WTC11 (cell line): ENCODE results near the gene ERP44. TPM values are rescaled to one million over a fixed set of nuclear protein-coding genes. Genes with fewer than 3 reads are reported as not detected.

Experiments
- ATAC-seq: fragments of 200-7000 bp; cut with Tn5 transposase; 2 replicates; pipeline ENCODE4 v1.10.0; 2021; ENCODE audit warnings: mild to moderate bottlenecking, moderate library complexity
- CTCF ChIA-PET: fragments of 300-600 bp; sonication (Branson Sonifier 250); formaldehyde crosslinking; loops from one replicate; lab custom pipeline; 2021; ENCODE audit warnings: antibody characterized with exemption; lab: Charles Lee
- POLR2A ChIA-PET: fragments of 350-600 bp; sonication (Branson Sonifier 250); formaldehyde crosslinking; loops from one replicate; lab custom pipeline; 2021; ENCODE audit warnings: antibody characterized with exemption; lab: Charles Lee
- DNase-seq: peaks from one replicate; pipeline ENCODE4 v3.0.0; 2021; ENCODE audit warnings: low spot score
- H3K27ac Mint-ChIP-seq: 2 replicates; pipeline ENCODE4 v1.8.0; 2021; ENCODE audit warnings: mixed read lengths
- H3K27me3 Mint-ChIP-seq: 2 replicates; pipeline ENCODE4 v1.8.0; 2021; ENCODE audit warnings: low read depth, mild to moderate bottlenecking, moderate library complexity, mixed read lengths
- H3K36me3 Mint-ChIP-seq: 2 replicates; pipeline ENCODE4 v1.8.0; 2021; ENCODE audit warnings: mixed read lengths
- H3K4me1 Mint-ChIP-seq: 2 replicates; pipeline ENCODE4 v1.8.0; 2022; ENCODE audit warnings: mixed read lengths
- H3K4me3 Mint-ChIP-seq: 2 replicates; pipeline ENCODE4 v1.8.0; 2021; ENCODE audit warnings: mild to moderate bottlenecking, moderate library complexity, mixed read lengths
- H3K9me3 Mint-ChIP-seq: 2 replicates; pipeline ENCODE4 v1.8.0; 2021; ENCODE audit warnings: mixed read lengths
- AR ChIP-seq: fragments of 250-450 bp; sonication (Bioruptor Pico); IDR thresholded peaks from 2 replicates; pipeline ENCODE4 v1.9.0; 2021; ENCODE audit warnings: mild to moderate bottlenecking
- CDX4 ChIP-seq: fragments of 250-450 bp; sonication (Bioruptor Pico); IDR thresholded peaks from 2 replicates; pipeline ENCODE4 v1.9.0; 2021; ENCODE audit warnings: moderate library complexity, mild to moderate bottlenecking, inconsistent platforms, borderline replicate concordance
- CREB1 ChIP-seq: sonication (generic); formaldehyde crosslinking; IDR thresholded peaks from 2 replicates; pipeline ENCODE4 v1.8.0; 2023; ENCODE audit warnings: mild to moderate bottlenecking, missing genetic modification reagents
- ELF4 ChIP-seq: sonication (generic); formaldehyde crosslinking; IDR thresholded peaks from 2 replicates; pipeline ENCODE4 v1.8.1; 2022; ENCODE audit warnings: low read depth, mild to moderate bottlenecking, moderate library complexity, missing genetic modification reagents
- ETV6 ChIP-seq: sonication (generic); formaldehyde crosslinking; IDR thresholded peaks from 2 replicates; pipeline ENCODE4 v1.8.1; 2022; ENCODE audit warnings: mild to moderate bottlenecking, missing genetic modification reagents
- FOXP1 ChIP-seq: sonication (generic); formaldehyde crosslinking; IDR thresholded peaks from 2 replicates; pipeline ENCODE4 v1.8.0; 2022; ENCODE audit warnings: missing genetic modification reagents, mild to moderate bottlenecking, moderate library complexity, borderline replicate concordance
- HMGA2 ChIP-seq: fragments of 250-450 bp; sonication (Bioruptor Pico); IDR thresholded peaks from 2 replicates; pipeline ENCODE4 v1.4.0; 2021; ENCODE audit warnings: mild to moderate bottlenecking, moderate library complexity
- JUN ChIP-seq: sonication (generic); formaldehyde crosslinking; IDR thresholded peaks from 2 replicates; pipeline ENCODE4 v1.8.0; 2023; ENCODE audit warnings: mild to moderate bottlenecking, missing genetic modification reagents
- KAT7 ChIP-seq: sonication (generic); formaldehyde crosslinking; IDR thresholded peaks from 2 replicates; pipeline ENCODE4 v1.8.1; 2023; ENCODE audit warnings: missing genetic modification reagents, mild to moderate bottlenecking, borderline replicate concordance
- PREB ChIP-seq: sonication (generic); formaldehyde crosslinking; IDR thresholded peaks from 2 replicates; pipeline ENCODE4 v1.8.1; 2022; ENCODE audit warnings: mild to moderate bottlenecking, missing genetic modification reagents, moderate library complexity, borderline replicate concordance
- RORB ChIP-seq: fragments of 250-450 bp; sonication (Bioruptor Pico); IDR thresholded peaks from 2 replicates; pipeline ENCODE4 v1.9.0; 2021; ENCODE audit warnings: mild to moderate bottlenecking
- TCF7 ChIP-seq: sonication (generic); formaldehyde crosslinking; IDR thresholded peaks from 2 replicates; pipeline ENCODE4 v1.8.0; 2022; ENCODE audit warnings: mild to moderate bottlenecking, low read depth, missing genetic modification reagents, moderate library complexity
- TEAD1 ChIP-seq: sonication (generic); formaldehyde crosslinking; IDR thresholded peaks from 2 replicates; pipeline ENCODE4 v1.8.0; 2022; ENCODE audit warnings: mild to moderate bottlenecking, missing genetic modification reagents
- TEAD4 ChIP-seq: sonication (generic); formaldehyde crosslinking; IDR thresholded peaks from 2 replicates; pipeline ENCODE4 v1.8.0; 2022; ENCODE audit warnings: mild to moderate bottlenecking, missing genetic modification reagents
- TP53 ChIP-seq: sonication (generic); formaldehyde crosslinking; IDR thresholded peaks from 2 replicates; pipeline ENCODE4 v1.8.1; 2023; ENCODE audit warnings: mild to moderate bottlenecking, missing genetic modification reagents
- USF2 ChIP-seq: sonication (generic); formaldehyde crosslinking; IDR thresholded peaks from 2 replicates; pipeline ENCODE4 v1.8.1; 2023; ENCODE audit warnings: mild to moderate bottlenecking, missing genetic modification reagents, moderate library complexity
- ZNF121 ChIP-seq: sonication (generic); formaldehyde crosslinking; IDR thresholded peaks from 2 replicates; pipeline ENCODE4 v1.8.0; 2023; ENCODE audit warnings: missing genetic modification reagents
- ZNF425 ChIP-seq: fragments of 250-450 bp; sonication (Bioruptor Pico); conservative IDR thresholded peaks from 2 replicates; pipeline ENCODE4 v1.9.0; 2021; ENCODE audit warnings: mild to moderate bottlenecking
- ZNF671 ChIP-seq: fragments of 250-450 bp; sonication (Bioruptor Pico); IDR thresholded peaks from 2 replicates; pipeline ENCODE4 v1.8.0; 2021; ENCODE audit warnings: mild to moderate bottlenecking
- ZSCAN18 ChIP-seq: fragments of 250-450 bp; sonication (Bioruptor Pico); IDR thresholded peaks from 2 replicates; pipeline ENCODE4 v2.1.2; 2022; ENCODE audit warnings: mild to moderate bottlenecking, moderate library complexity
- total RNA-seq: library from RNA; stranded (reverse); gene quantifications from 3 replicates; pipeline ENCODE4 v1.2.3, GENCODE V29; 2021

Gene ERP44
- total RNA-seq, 1 experiment from 2014 or later = 13.7 TPM

GRCh38 chr9:100058699-100059579 lies 39.9 kb downstream of the ERP44 start:
- no peak for TF ChIP-seq TP53 (CRISPR knock-in tag)
- no peak for TF ChIP-seq PREB
- TF ChIP-seq ELF4 (CRISPR knock-in tag) = no peak
- no peak for TF ChIP-seq ETV6 (CRISPR knock-in tag)
- no peak for TF ChIP-seq TEAD1 (CRISPR knock-in tag)
- TF ChIP-seq ZSCAN18 (CRISPR knock-in tag) = no peak
- TF ChIP-seq KAT7 (CRISPR knock-in tag) = no peak
- TF ChIP-seq AR (CRISPR knock-in tag) = no peak
- TF ChIP-seq USF2 (CRISPR knock-in tag) = no peak
- TF ChIP-seq JUN (CRISPR knock-in tag) = no peak
- no peak for TF ChIP-seq ZNF425 (CRISPR knock-in tag)
- TF ChIP-seq HMGA2 = no peak
- no peak for TF ChIP-seq TEAD4 (CRISPR knock-in tag)
- TF ChIP-seq ZNF671 (CRISPR knock-in tag) = no peak
- no peak for TF ChIP-seq CREB1
- no peak for TF ChIP-seq CDX4
- TF ChIP-seq ZNF121 (CRISPR knock-in tag) = no peak
- no peak for TF ChIP-seq FOXP1 (CRISPR knock-in tag)
- TF ChIP-seq TCF7 (CRISPR knock-in tag) = no peak
- no peak for TF ChIP-seq RORB (CRISPR knock-in tag)
- H3K9me3 Mint-ChIP-seq = no peaks in the 10 kb centered on the region
- H3K4me3 Mint-ChIP-seq = no peak overlapping the region
- H3K27me3 Mint-ChIP-seq = no peaks in the 10 kb centered on the region
- H3K27ac Mint-ChIP-seq = no peak overlapping the region
- DNase-seq = no peak
- peaks cover 22% of the 10 kb centered on the region for H3K4me1 Mint-ChIP-seq
- ChIA-PET POLR2A (no interaction called here), CTCF (no interaction called here)
- ATAC-seq = no peak
- no peaks in the 10 kb centered on the region for H3K36me3 Mint-ChIP-seq
